HG03103 (cell line): ENCODE results near the gene ITIH3.

Source experiments
- ATAC-seq: cut with Tn5 transposase; IDR thresholded peaks from one replicate; pipeline ENCODE4 v1.9.1; 2021; ENCODE audit warnings: low read depth; ENCODE audit not compliant: unreplicated experiment

The ITIH3 gene

DNA sequence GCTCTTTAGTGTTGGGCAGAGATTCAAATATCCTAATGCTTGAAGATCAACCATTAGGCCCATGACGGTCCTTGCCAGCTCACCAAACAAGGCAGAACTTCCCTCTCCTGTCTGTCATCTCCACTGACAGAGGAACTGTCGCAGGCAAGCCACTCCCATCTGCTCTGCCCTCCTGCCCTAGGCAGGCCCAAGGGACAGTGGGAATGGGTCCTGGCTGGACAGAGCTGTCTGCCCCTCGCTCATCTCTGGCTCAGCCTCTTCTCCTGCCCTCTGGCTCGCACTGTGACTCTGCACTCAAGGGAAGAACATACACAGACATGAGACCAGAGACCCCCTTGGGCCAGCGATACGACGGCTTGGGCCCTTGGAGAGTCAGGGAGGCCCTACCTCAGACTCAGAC, 47.8 kb downstream of the ITIH3 start:
- ATAC-seq: no peak

DNA sequence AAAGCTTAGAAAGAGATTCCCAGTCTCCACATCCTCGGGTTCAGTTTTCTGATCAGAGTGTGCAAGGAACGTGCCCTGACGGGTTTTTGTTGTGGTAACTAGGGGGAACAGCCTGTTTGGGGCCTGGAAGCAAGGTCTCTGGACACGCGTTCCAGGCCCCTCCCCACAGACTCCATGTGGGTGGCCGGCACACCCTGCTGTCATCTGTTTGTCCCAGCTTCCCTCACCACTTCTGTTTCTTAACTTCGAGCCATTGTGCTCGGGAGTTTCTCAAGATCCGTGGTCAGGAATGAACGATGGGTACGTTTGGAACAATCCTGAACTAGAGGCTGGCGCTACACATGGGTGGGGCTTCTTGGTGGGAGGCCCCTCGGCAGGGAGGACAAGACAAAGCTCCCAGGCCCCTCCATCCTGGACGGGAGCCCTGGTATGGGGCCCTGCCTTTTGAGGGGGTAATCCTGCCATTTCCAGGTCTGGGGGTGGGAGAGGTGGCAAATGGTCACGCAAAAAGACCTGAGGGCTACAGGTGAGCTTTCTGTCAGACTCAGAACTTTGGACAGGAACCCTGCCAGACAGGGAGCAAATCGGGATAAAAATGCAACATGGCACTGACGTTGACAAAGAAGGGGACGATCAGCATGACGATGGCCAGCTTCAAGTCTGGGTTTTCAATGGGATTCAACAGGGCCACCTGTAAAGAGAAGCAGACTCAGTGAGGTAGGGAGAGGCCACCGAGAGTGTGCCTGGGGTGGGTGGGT, 48.7 kb downstream of the ITIH3 start:
- no peak for ATAC-seq

DNA sequence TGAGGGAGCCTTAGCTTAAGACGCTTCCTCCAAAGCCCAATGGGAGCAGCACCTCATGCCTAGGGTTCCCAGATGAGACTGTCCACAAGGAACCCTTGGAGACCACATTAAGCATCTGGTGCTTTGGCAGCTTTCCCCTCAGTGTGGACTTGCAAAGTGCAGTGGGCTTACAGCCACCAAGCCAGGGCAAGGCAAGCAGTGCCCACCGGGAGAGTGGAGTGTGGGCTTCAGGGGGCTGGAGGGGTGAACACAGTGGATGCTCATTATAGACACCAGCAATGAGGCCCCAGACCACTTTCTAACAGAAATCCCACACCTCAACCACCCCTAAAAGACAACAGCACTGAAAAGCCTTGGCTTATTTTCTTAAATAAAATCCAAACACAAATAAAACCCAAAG, 49.3 kb downstream of the ITIH3 start:
- ATAC-seq: no peak

DNA sequence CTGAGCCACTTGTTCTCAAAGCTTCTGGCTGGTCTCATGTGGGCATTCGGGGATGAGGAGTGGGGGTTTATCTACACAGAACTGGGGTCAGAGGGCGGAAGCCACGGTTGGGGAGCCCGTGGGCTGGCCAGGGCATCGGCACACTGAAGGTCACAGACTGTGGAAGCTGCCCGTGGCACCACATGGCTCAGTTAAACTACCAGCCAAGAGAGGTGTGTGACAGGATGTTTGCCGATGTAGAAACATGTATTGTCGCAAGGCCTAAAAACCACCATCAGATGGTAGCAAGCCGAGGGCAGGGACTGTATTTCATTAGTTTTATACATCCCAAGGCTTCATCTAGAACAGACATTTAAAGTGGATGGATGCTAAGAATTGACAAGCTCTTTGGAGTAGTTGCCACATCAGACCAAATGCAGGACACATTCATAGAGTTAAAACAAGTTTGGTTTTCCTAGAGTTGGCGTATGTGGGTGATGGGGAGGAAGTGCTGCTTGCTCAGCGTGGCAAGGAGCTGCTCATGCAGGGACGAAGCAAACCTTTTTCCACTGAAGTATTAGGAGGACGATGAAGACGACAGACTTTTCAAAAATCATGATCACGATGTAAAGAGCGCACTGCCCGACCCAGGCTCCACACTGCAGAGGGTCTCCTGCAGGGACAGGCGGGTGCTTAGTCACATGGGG, 49.8 kb downstream of the ITIH3 start:
- no peak for ATAC-seq

DNA sequence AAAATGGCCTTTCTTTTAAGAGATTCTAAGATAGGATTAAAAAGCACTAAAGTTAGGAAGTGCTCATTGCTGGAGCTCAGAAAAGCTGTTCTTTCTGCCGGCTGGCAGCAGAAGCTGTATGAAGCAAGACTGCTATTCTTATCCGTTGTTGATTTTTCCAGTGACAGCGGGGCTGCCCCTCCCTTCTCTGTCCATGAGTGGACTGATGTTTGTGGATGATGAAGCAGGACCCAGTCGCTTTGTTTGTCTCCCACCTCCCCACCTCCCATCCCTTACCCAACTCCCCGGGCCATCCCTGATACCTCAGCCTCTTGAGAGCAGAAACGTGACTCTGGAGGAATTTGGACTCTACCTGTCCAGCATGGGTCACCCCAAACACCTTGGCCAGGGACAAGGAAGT, 50.6 kb downstream of the ITIH3 start:
- ATAC-seq: no peak

DNA sequence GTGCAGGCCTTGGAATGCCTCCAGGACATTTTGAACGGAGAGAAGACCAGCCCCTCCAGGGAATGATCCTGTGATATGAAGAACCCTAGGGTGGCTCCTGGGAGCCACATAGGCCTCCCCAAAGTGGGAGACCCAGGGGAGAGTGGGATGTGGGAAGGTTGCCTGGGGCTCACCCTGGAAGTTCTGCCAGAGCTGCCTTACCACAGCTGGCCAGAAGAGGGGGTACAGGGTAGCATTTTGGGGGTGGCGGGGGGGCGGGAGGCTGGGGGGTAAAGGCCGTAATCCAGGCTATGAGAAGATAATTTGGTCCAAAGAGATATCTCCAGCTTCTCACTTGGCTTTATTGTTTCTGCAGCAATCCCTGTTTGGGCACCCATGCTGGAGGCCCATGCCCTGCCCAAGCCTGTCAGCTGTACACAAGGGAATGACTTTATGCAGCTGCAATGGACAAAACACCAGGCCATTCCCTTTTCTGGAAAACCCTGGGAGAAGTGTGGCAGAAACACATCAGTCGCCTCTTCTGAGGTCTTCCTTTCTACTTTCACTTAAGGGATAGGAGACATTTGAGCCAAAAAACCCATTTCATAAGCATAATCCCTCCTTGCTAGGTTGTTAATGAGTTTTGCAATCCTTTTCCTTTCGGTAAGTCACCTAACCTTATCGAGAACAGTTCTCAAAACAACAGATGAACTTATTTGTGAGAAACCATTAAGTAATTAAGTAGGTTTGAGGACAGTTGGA, 51.3 kb downstream of the ITIH3 start:
- no peak for ATAC-seq

DNA sequence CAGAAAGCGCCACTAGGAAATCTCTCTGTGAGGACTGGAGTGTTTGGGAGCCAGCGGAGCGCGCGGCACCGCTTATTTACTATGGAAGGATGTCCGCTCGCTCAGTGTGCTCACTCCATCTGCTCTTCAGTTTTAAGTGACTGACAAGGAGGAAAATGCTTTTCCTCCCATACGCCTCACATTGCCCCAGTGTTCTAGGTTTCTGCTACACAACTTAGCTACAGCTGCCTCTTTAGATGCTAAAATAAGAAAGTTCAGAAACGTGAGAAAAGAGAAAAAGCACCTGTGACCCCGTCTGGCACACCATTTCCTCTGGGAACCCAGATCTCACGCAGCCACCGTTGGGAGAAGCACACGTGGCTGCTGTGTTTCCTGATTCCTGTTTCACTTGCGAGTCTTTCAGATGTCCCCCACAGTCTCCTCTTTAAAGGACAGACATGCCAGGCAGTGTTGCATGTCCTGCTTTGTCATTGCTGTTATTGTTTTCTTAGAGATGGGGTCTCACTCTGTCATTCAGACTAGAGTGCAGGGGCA, 51.9 kb downstream of the ITIH3 start:
- no peak for ATAC-seq

DNA sequence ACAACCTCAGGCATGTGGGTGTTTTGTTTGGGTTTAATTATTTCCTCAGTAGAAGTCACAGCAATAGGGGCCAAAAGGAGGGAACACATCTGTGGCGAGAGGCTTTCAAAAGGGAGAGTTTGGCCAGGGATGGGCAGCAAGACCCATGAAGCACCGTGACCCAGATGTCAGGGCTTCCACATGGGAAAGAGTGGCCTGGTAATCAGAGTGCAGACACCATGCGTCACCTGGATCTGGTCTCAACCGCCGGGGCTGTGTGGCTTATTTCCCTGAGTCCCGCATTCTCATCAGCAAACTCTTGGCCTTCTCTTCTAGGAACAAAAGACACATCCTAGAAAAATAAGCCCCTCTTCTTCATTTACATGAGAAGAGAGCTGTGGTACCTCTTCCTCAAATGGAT, 52.6 kb downstream of the ITIH3 start:
- ATAC-seq: no peak

DNA sequence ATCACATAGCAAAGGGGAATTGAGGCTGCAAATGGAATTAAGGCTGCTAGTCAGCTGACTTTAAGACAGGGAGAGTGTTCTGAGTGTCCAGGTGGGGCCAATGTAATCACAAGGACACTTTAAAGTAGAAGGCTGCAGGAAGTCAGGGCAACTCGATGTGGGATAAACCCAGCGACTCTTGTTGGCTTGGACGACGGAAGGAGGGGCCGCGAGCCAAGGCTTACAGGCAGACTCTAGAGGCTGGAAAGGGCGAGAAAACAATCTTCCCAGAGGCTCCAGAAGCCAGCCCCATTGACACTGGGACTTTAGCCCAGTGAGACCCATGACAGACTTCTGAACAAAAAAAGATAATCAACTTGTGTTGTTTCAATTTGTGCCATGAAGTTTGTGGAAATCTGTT, 53.1 kb downstream of the ITIH3 start:
- ATAC-seq: no peak

DNA sequence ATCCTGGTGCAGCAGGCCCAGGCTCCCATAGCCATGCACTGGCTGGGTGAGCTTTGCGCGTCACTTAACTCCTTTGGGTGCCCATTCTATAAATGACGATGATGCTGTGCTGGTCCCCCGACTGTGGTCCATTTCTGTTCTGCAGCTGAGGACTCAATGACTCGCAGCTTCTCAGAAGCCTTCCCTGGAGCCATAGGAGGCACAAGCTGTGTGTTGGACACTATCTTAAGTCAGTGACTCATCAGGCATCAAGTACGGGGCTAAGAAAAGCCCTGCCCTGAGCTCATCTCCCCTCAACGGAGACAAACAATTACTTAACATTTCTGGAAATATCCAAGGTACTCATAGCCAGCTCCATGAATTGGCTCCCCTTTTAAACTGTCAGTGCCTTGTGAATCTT, 54.0 kb downstream of the ITIH3 start:
- no peak for ATAC-seq

DNA sequence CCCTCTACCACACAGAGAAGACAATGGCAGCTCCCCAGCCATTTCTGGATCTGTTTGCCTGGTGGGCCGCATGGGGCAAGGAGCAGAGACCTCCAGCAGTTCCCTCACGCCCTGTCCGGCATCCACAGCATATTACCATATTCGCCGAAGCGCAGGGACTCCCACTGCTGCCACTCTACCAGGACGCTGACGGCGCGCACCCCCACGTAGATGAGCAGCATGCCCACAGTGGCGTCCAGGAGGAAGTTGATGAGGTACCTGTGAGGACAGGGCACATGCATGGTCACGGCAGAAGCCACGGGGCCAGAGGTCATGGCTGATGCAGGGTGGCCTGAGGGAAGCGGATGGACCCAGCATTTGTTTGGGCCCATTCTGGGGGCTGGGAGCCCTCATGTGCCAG, 55.1 kb downstream of the ITIH3 start:
- no peak for ATAC-seq

DNA sequence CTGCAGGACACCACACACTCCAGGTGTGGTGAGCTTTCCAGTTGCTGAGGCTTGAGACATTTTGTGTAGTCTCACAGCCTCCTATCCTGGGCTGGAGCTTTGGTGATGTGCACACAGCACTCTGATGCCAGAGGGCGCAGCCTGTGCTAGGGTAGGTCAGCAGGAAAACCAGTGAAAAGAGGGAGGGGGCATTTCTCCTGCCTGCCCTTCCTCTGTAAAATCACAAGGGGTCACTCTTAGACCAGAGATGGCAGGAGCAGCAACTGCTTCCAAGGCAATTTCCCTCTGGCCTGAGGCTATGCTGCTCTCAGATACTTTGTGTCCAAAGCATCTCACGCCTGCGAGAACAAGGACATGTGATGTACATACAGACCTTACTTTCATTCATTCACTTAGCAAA, 56.8 kb downstream of the ITIH3 start:
- no peak for ATAC-seq

DNA sequence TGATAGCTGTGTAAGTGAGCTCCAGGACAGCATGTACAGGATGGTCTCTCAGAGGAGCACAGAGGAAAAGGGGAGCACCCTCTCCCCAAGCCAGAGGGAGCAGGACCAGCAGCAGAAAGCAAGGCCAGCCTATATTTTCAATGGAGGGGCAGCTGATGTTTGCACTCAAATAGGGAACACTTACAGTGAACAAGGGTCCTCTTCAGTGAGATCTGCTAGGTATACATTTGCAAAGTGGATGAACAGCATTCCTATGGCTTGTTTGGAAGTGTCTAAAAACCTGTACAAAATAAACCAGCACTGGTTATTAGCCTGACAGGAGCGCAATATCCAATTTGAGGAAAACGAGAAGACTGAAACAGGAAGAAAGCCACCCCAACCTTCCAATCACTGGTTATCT, 57.8 kb downstream of the ITIH3 start:
- ATAC-seq: no peak

DNA sequence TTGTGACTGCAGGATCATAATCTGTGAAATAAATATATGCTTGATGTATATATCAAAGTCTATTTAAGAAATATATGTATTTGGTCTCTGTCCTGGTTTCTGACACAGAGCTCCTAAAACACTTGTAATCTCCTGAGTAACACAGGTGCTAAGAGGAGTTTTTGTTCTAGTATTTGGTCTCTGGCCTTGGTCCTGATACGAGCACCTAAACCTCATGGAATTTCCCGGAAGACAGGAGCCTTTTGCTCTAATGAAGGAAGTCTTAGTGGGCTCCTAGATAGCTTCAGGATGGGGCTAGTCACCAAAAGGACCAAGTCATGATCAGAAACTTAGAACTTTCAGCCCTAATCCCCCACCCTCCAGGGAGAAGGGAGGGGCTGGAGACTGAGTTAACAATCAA, 59.4 kb downstream of the ITIH3 start:
- no peak for ATAC-seq

DNA sequence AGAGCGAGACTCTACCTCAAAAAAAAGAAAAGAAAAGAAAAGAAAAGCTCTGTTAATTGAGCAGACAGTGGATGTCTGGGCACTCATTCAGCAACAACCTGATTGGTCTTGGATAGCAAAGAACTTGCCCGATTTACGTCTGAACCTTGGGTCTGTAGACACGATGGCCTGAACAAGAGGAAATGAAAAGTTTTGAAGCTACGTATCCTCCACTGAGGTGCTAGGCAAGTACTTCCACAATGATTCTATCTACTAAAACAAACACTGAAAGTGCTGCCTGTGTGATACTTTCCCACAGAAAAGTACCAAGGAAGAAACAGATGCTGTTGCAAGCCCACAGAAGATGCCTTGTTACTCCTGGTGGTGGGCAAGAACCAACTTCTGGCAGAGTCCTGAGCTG, 62.1 kb downstream of the ITIH3 start:
- ATAC-seq: no peak

DNA sequence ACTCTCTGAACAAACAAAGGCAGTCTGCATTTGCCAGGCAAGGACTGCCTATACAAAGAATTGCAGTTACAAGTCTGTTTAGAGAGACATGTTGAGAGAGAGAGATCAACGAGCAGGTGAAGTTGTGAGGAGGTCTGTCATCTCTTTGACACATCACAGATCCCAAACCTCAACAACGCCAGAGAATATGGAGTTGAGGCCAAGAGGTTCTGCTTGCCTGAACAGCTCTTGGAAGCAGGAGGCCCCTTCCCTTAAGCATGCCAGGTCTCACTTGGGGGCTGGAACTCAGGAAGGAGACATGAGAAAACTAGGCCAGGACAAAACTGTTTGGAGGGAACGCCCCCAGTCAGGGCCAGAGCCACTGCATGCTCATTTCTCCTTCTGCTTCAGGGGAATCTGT, 62.5 kb downstream of the ITIH3 start:
- no peak for ATAC-seq

DNA sequence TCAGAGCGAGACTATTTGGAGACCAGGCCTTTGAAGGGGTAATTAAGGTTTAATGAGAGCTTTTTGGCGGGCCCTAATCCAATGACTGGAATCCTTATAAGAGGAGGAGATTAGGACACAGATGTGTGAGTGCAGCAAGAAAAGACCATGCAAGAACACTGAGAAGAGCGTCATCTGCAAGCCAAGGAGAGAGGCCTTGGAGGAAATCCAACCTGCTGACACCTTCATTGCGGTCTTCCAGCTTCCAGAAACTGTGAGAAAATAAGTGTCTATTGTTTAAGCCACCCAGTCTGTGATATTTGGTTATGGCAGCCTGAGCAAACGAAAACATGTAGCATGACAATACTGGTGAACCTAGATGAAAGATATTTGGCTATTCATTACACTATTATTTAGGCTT, 63.3 kb downstream of the ITIH3 start:
- no peak for ATAC-seq
